Stimulated activated naive B cell treated with anti-CD40 and anti-IgM and Interleukin-4, amounts not matched to agents 10 μg/mL and 1 μg/mL and 100 μg/mL, for 72 hours (primary cell): Measurements from ENCODE around the gene ZNF860.
"Not testable (repeated sequence)": the region's sequence is repeated elsewhere in the genome, so short reads cannot be mapped to it uniquely, and the experiment has no call there.

Source experiments
- ATAC-seq, 2 donors: fragments of 150-1000 bp; cut with Tn5 transposase; replicated peaks; 2 replicates each; pipeline ENCODE4 v1.10.0; 2021; ENCODE audit warnings: moderate library complexity in 1 of 2
- DNase-seq: peaks from one replicate; pipeline ENCODE4 v3.0.0; 2021
- H3K27ac Mint-ChIP-seq: one replicate; pipeline ENCODE4 v1.8.0; 2022; ENCODE audit warnings: mild to moderate bottlenecking, mixed read lengths
- H3K27me3 Mint-ChIP-seq, 2 donors: one replicate each; pipeline ENCODE4 v1.8.0; 2022; ENCODE audit warnings: mixed read lengths in 2 of 2
- H3K36me3 Mint-ChIP-seq, 2 donors: one replicate each; pipeline ENCODE4 v1.8.0; 2022; ENCODE audit warnings: mixed read lengths in 2 of 2, mild to moderate bottlenecking in 1 of 2
- H3K4me1 Mint-ChIP-seq, 2 donors: one replicate each; pipeline ENCODE4 v1.8.0; 2022; ENCODE audit warnings: mixed read lengths in 2 of 2, mild to moderate bottlenecking in 1 of 2
- H3K4me3 Mint-ChIP-seq, 2 donors: one replicate each; pipeline ENCODE4 v1.8.0; 2022; ENCODE audit warnings: mild to moderate bottlenecking in 2 of 2, mixed read lengths in 2 of 2, moderate library complexity in 1 of 2
- H3K9me3 Mint-ChIP-seq, 2 donors: one replicate each; pipeline ENCODE4 v1.8.0; 2022; ENCODE audit warnings: mixed read lengths in 2 of 2, mild to moderate bottlenecking in 1 of 2

ZNF860 gene

GRCh38 chr3:31971607-31972006 is 9.9 kb upstream of the ZNF860 start:
- peak overlapping the region; percentile 98 for H3K27ac Mint-ChIP-seq
- DNase-seq (no peak), ATAC-seq (no peak)
- H3K9me3 Mint-ChIP-seq: no peaks in the 10 kb centered on the region
- no peaks in the 10 kb centered on the region for H3K27me3 Mint-ChIP-seq
- H3K4me3 Mint-ChIP-seq: peak overlapping the region in 1 of 2 donors; percentile 62
- H3K4me1 Mint-ChIP-seq: peaks cover 67 to 95% of the 10 kb centered on the region in 2 donors
- peaks cover 30 to 55% of the 10 kb centered on the region in 2 donors for H3K36me3 Mint-ChIP-seq

DNA sequence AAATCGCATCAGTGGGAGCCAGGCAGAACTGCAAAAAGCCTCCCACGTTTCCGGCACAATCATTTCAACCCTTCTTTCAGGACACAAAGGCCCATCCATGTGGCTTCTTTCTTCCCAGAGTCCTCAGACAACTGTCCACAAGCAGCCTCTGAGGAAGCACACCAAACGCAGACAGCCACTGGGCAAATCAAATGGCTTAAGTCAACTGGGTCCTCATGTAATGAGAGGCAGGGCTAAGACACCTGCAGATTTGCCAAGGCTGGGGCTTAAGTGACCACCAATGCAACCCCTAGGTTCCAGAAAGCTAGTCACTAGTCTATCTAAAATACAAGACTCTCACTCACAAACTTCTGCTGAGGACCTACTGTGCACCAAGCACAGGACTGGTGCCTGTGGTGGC is 8.5 kb upstream of the ZNF860 start:
- Mint-ChIP-seq H3K4me1 (peaks cover 72 to 97% of the 10 kb centered on the region in 2 donors), H3K9me3 (no peaks in the 10 kb centered on the region), H3K36me3 (peaks cover 35 to 67% of the 10 kb centered on the region in 2 donors), H3K27ac (peak overlapping the region; percentile 84), H3K4me3 (no peak overlapping the region), H3K27me3 (no peaks in the 10 kb centered on the region)
- ATAC-seq: no peak
- no peak for DNase-seq

GRCh38 chr3:31973837-31974236 is 7.7 kb upstream of the ZNF860 start:
- peaks cover 72 to 97% of the 10 kb centered on the region in 2 donors for H3K4me1 Mint-ChIP-seq
- ATAC-seq (no peak), DNase-seq (no peak)
- no peaks in the 10 kb centered on the region for H3K9me3 Mint-ChIP-seq
- H3K36me3 Mint-ChIP-seq: peaks cover 34 to 70% of the 10 kb centered on the region in 2 donors
- no peak overlapping the region for H3K27ac Mint-ChIP-seq
- H3K4me3 Mint-ChIP-seq: no peak overlapping the region
- no peaks in the 10 kb centered on the region for H3K27me3 Mint-ChIP-seq

DNA sequence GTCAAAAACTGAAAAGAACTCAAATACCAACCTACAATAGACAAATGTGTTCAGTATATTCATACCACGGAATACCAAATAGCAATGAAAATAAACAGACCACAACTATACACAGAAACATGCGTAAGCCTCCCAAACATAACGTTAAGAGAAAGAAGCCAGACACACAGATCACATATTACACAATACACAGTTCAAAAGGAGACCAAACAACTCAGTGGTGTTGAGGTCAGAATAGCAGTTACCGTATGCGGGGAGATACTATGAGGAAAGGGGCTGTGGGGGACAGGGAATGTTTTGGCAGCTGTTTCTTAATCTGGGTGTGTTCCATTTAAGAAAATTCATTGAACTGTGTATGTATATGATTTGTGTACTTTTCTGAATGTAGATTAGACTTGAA is 7.1 kb upstream of the ZNF860 start:
- DNase-seq (no peak), ATAC-seq (no peak)
- Mint-ChIP-seq H3K27me3 (no peaks in the 10 kb centered on the region), H3K9me3 (no peaks in the 10 kb centered on the region), H3K4me3 (no peak overlapping the region), H3K36me3 (peaks cover 29 to 69% of the 10 kb centered on the region in 2 donors), H3K4me1 (peaks cover 71 to 97% of the 10 kb centered on the region in 2 donors), H3K27ac (peak overlapping the region; percentile 81)

DNA sequence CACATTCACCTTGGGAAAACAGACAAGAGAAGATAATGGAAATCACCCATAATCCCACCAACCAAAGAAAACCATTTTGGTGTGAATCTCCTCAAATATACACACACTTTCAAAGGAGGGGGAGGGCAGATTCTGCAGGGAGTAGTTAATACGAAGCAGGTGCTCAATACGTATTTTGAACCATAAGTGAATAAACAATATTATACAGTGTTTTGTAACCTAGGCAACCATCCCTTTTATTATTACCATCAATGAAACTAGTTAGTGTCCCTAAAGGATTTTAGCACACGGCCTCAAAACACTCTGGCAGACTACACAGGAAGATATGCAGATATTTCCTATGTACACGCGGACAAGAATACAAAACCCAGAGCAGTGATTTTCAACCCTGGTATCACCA is 6.6 kb upstream of the ZNF860 start:
- Mint-ChIP-seq H3K4me3 (no peak overlapping the region), H3K27me3 (no peaks in the 10 kb centered on the region), H3K9me3 (no peaks in the 10 kb centered on the region), H3K27ac (peak overlapping the region; percentile 81), H3K36me3 (peaks cover 27 to 68% of the 10 kb centered on the region in 2 donors), H3K4me1 (peaks cover 74 to 97% of the 10 kb centered on the region in 2 donors)
- ATAC-seq (no peak), DNase-seq (no peak)

DNA sequence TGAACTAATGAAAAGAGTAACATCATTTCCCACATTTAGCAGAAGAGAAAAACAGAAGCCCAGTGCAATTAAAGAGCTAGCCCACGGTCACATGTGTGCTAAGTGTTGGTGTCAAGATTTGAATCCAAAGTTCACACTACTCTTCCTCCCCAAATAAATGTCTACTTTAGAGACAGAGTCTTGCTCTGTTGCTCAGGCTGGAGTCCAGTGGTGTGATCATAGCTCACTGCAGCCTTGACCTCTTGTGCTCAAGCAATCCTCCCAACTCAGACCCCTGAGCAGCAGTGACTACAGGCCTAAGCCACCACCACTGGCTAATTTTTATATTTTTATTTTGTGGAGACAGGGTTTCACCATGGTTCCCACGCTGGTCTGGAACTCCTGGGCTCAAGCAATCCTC is 5.2 kb upstream of the ZNF860 start:
- no peaks in the 10 kb centered on the region for H3K27me3 Mint-ChIP-seq
- H3K27ac Mint-ChIP-seq: peak overlapping the region; percentile 32
- no peaks in the 10 kb centered on the region for H3K9me3 Mint-ChIP-seq
- ATAC-seq (no peak), DNase-seq (no peak)
- peak overlapping the region; percentile 7 to 33 for H3K4me3 Mint-ChIP-seq
- H3K4me1 Mint-ChIP-seq: peaks cover 67 to 84% of the 10 kb centered on the region in 2 donors
- peaks cover 27 to 65% of the 10 kb centered on the region in 2 donors for H3K36me3 Mint-ChIP-seq

- H3K4me1 Mint-ChIP-seq: peaks cover 70 to 81% of the 10 kb centered on the region in 2 donors
- no peak for DNase-seq
- H3K4me3 Mint-ChIP-seq: peak overlapping the region in 1 of 2 donors; percentile 95
- H3K36me3 Mint-ChIP-seq: peaks cover 24 to 65% of the 10 kb centered on the region in 2 donors
- H3K27me3 Mint-ChIP-seq: no peaks in the 10 kb centered on the region
- ATAC-seq: no peak
- H3K27ac Mint-ChIP-seq: no peak overlapping the region
- no peaks in the 10 kb centered on the region for H3K9me3 Mint-ChIP-seq
Measured at GRCh38 chr3:31977736-31978135, 3.8 kb upstream of the ZNF860 start.

GRCh38 chr3:31978553-31978952 is 3.0 kb upstream of the ZNF860 start:
- DNase-seq (no peak), ATAC-seq (no peak)
- peaks cover 24 to 66% of the 10 kb centered on the region in 2 donors for H3K36me3 Mint-ChIP-seq
- no peaks in the 10 kb centered on the region for H3K27me3 Mint-ChIP-seq
- peaks cover 71 to 80% of the 10 kb centered on the region in 2 donors for H3K4me1 Mint-ChIP-seq
- peak overlapping the region; percentile 94 to 95 for H3K4me3 Mint-ChIP-seq
- H3K9me3 Mint-ChIP-seq: peaks cover 0 to 2% of the 10 kb centered on the region in 2 donors
- H3K27ac Mint-ChIP-seq: peak overlapping the region; percentile 90

- ATAC-seq (peak; percentile 56 to 62), DNase-seq (no peak)
- H3K4me1 Mint-ChIP-seq: peaks cover 66 to 79% of the 10 kb centered on the region in 2 donors
- H3K27ac Mint-ChIP-seq: peak overlapping the region; percentile 90
- H3K36me3 Mint-ChIP-seq: peaks cover 24 to 64% of the 10 kb centered on the region in 2 donors
- H3K9me3 Mint-ChIP-seq: peaks cover 0 to 2% of the 10 kb centered on the region in 2 donors
- H3K27me3 Mint-ChIP-seq: no peaks in the 10 kb centered on the region
- peak overlapping the region; percentile 94 to 95 for H3K4me3 Mint-ChIP-seq
Measured at GRCh38 chr3:31979001-31979697, 2.4 kb upstream of the ZNF860 start.

- Mint-ChIP-seq H3K9me3 (peaks cover 0 to 2% of the 10 kb centered on the region in 2 donors), H3K36me3 (peaks cover 22 to 58% of the 10 kb centered on the region in 2 donors), H3K27ac (peak overlapping the region; percentile 95), H3K4me1 (peaks cover 60 to 79% of the 10 kb centered on the region in 2 donors), H3K4me3 (peak overlapping the region; percentile 94 to 95), H3K27me3 (no peaks in the 10 kb centered on the region)
- DNase-seq (peak; percentile 59), ATAC-seq (peak; percentile 64 to 71)
Measured at GRCh38 chr3:31980530-31981205, 882 bp upstream of the ZNF860 start.

DNA sequence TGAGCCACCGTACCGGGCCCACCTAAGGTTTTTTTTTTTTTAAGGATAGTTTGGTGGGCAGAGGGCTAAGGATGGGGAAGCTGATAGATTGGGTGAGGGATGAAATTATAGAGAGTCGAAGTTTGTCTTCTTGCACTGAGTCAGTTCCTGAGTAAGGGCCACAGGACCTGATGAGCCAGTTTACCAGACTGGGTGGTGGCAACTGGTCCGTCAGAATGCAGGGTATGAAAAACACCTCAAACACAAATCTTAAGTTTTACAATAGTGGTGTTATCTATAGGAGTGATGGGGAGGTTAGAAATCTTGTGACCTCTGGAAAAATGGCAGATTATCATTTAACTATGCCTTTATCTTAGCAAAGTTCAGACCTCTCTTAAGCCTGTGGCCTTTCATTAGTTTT is 2.8 kb downstream of the ZNF860 start:
- Mint-ChIP-seq H3K27ac (peak overlapping the region; percentile 22), H3K9me3 (peaks cover 0 to 10% of the 10 kb centered on the region in 2 donors), H3K4me1 (peaks cover 36 to 49% of the 10 kb centered on the region in 2 donors), H3K36me3 (peaks cover 21 to 33% of the 10 kb centered on the region in 2 donors), H3K27me3 (no peaks in the 10 kb centered on the region), H3K4me3 (peak overlapping the region in 1 of 2 donors; percentile 16)
- ATAC-seq (no peak), DNase-seq (no peak)

- DNase-seq: no peak
- no peaks in the 10 kb centered on the region for H3K27me3 Mint-ChIP-seq
- H3K4me1 Mint-ChIP-seq: peaks cover 31 to 44% of the 10 kb centered on the region in 2 donors
- peaks cover 0 to 10% of the 10 kb centered on the region in 2 donors for H3K9me3 Mint-ChIP-seq
- no peak overlapping the region for H3K4me3 Mint-ChIP-seq
- no peak overlapping the region for H3K27ac Mint-ChIP-seq
- peaks cover 21 to 25% of the 10 kb centered on the region in 2 donors for H3K36me3 Mint-ChIP-seq
- ATAC-seq: peak in 1 of 2 donors; percentile 14
Measured at GRCh38 chr3:31985831-31986230, 4.3 kb downstream of the ZNF860 start.

- Mint-ChIP-seq H3K4me1 (peaks cover 17 to 28% of the 10 kb centered on the region in 2 donors), H3K36me3 (peaks cover 24 to 28% of the 10 kb centered on the region in 2 donors), H3K27me3 (no peaks in the 10 kb centered on the region), H3K27ac (no peak overlapping the region), H3K9me3 (peaks cover 4 to 11% of the 10 kb centered on the region in 2 donors), H3K4me3 (no peak overlapping the region)
- ATAC-seq (no peak), DNase-seq (no peak)
Measured at GRCh38 chr3:31988271-31988670, 6.7 kb downstream of the ZNF860 start.

GRCh38 chr3:31992995-31993394 is 11.4 kb downstream of the ZNF860 start:
- H3K4me3 Mint-ChIP-seq, H3K27ac Mint-ChIP-seq: not testable (repeated sequence)
- H3K36me3 Mint-ChIP-seq: peaks cover 25 to 42% of the 10 kb centered on the region in 2 donors

More at GRCh38 chr3:31992995-31993394, 11.4 kb downstream of the ZNF860 start:
- DNase-seq, H3K27me3 Mint-ChIP-seq, ATAC-seq: not testable (repeated sequence)
- Mint-ChIP-seq H3K4me1 (peaks cover 4 to 20% of the 10 kb centered on the region in 2 donors), H3K9me3 (peaks cover 9 to 14% of the 10 kb centered on the region in 2 donors)
